ENCODE data around the gene FCHSD2.

The FCHSD2 gene

GRCh38 chr11:73164803-73165540 lies 22.9 kb upstream of the FCHSD2 start:
- no peak overlapping the region for H3K4me3 ChIP-seq (ENCODE audit: low read depth, low read length)
- TF ChIP-seq CTCF (IDR thresholded peaks at IDR 0.05; ENCODE audit: low read depth, low read length), result no peak

GRCh38 chr11:73163638-73164174 lies 21.6 kb upstream of the FCHSD2 start:
- TF ChIP-seq CTCF (IDR thresholded peaks at IDR 0.05; ENCODE audit: low read depth, low read length), result no peak
- H3K4me3 ChIP-seq (ENCODE audit: low read depth, low read length), result no peak overlapping the region

- no peak overlapping the region for H3K4me3 ChIP-seq (ENCODE audit: low read depth, low read length)
- TF ChIP-seq CTCF (IDR thresholded peaks at IDR 0.05; ENCODE audit: low read depth, low read length), result no peak
Measured at GRCh38 chr11:73162196-73162740, 20.1 kb upstream of the FCHSD2 start.

GRCh38 chr11:73160005-73160760 lies 18.1 kb upstream of the FCHSD2 start:
- no peak overlapping the region for H3K4me3 ChIP-seq (ENCODE audit: low read depth, low read length)
- TF ChIP-seq CTCF (IDR thresholded peaks at IDR 0.05; ENCODE audit: low read depth, low read length), result no peak

- no peak for TF ChIP-seq CTCF (IDR thresholded peaks at IDR 0.05; ENCODE audit: low read depth, low read length)
- H3K4me3 ChIP-seq (ENCODE audit: low read depth, low read length), result no peak overlapping the region
Measured at GRCh38 chr11:73159297-73159696, 17.2 kb upstream of the FCHSD2 start.

- no peak overlapping the region for H3K4me3 ChIP-seq (ENCODE audit: low read depth, low read length)
- TF ChIP-seq CTCF (IDR thresholded peaks at IDR 0.05; ENCODE audit: low read depth, low read length), result no peak
Measured at GRCh38 chr11:73158356-73159051, 16.4 kb upstream of the FCHSD2 start.

Measured in WI38 (cell line).